ENCODE results near the gene CYP24A1. TPM values are rescaled to one million over a fixed set of nuclear protein-coding genes. Genes with fewer than 3 reads are reported as not detected.

CYP24A1 gene
- total RNA-seq, 1 donor from 2014 or later = not detected

DNA sequence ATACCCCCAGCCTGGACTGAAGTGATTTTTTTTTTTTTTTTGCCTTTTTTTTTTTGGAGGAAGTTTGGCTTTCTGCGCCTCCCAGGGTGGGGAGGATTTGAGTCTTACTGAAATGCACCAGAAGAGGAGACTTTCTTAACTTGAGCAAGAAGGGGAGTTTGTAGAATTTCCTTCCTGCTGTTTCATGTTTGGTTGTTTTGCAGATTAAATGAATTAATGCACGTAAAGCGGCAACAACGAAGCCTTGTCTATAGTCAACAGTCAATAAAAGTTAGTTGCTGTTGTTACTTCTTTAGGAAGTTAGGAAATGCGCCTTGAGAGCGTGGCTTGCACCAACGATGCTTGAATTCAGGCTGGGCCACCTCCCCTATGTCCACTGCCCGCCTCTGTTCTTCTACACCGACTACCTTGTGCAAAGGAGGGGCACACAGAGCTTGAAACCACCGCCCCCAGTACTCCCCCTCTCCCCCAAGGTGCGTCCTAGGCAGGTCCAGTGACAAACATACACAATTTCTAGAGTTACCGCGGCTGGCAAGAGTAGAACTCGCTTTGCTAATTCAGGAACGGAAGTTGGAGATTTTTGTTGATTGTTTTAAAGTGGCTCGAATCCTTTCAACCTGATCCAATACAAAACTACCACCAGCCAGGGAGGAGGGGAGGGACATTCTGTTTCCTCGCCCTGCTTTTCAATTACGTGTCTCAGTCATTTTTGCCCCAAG, 830 bp upstream of the CYP24A1 start:
- Mint-ChIP-seq H3K27ac (no peak overlapping the region), H3K36me3 (ENCODE audit: low read depth) (no peaks in the 10 kb centered on the region), H3K4me1 (peaks cover 10% of the 10 kb centered on the region), H3K9me3 (no peaks in the 10 kb centered on the region), H3K4me3 (no peak overlapping the region), H3K27me3 (peaks cover 51% of the 10 kb centered on the region)
- intact Hi-C loops (cut with micrococcal nuclease) = no loop called here
- TF ChIP-seq, protein P1, sequence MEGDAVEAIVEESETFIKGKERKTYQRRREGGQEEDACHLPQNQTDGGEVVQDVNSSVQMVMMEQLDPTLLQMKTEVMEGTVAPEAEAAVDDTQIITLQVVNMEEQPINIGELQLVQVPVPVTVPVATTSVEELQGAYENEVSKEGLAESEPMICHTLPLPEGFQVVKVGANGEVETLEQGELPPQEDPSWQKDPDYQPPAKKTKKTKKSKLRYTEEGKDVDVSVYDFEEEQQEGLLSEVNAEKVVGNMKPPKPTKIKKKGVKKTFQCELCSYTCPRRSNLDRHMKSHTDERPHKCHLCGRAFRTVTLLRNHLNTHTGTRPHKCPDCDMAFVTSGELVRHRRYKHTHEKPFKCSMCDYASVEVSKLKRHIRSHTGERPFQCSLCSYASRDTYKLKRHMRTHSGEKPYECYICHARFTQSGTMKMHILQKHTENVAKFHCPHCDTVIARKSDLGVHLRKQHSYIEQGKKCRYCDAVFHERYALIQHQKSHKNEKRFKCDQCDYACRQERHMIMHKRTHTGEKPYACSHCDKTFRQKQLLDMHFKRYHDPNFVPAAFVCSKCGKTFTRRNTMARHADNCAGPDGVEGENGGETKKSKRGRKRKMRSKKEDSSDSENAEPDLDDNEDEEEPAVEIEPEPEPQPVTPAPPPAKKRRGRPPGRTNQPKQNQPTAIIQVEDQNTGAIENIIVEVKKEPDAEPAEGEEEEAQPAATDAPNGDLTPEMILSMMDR (IDR thresholded peaks at IDR 0.05) = no peak
- POLR2A ChIA-PET = no interaction called here
- CTCF ChIA-PET = no interaction called here
- no peak for DNase-seq
- ATAC-seq (ENCODE audit: low read depth) = no peak

DNA sequence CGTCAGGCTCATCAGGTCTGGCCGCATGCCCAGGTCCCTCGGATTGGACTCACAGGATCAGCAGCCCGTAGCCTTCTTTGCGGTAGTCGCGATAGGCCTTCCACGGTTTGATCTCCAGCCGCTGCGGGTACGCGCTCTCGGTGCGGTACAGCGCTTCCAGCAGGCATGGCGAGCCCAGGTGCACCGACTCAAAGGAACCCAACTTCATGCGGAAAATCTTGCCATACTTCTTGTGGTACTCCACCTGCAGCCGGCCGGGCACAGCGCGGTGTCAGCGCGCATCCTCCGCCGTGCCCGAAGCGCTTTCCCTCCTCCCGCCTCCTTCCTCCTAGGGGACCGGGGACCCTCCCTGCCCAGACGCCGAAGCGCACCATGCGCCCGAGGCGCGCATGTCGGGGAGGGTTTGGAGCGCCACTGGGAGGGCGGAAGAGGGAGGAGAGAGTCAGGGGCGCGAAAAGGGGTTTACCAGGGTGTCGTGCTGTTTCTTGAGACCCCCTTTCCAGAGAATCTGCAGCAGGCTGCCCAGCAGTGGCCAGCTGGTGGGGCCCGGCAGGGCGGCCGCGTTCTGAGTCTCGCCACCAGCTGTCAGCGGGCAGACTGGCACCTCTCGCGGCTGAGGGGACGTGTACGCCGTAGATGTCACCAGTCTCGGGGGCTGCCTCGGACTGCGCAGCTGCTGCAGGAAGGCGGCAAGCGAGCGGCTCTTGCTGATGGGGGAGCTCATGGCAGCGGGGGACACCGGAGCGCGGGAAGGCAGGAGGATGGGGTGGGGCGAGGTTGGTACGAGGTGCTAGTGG, 732 bp downstream of the CYP24A1 start:
- no peak for ATAC-seq (ENCODE audit: low read depth)
- peaks cover 63% of the 10 kb centered on the region for H3K27me3 Mint-ChIP-seq
- H3K4me1 Mint-ChIP-seq = peaks cover 10% of the 10 kb centered on the region
- ChIA-PET CTCF (no interaction called here), POLR2A (no interaction called here)
- no peaks in the 10 kb centered on the region for H3K36me3 Mint-ChIP-seq (ENCODE audit: low read depth)
- TF ChIP-seq, protein P1 (IDR thresholded peaks at IDR 0.05) = no peak
- H3K4me3 Mint-ChIP-seq = no peak overlapping the region
- no peak overlapping the region for H3K27ac Mint-ChIP-seq
- DNase-seq = no peak
- intact Hi-C loops (cut with micrococcal nuclease) = no loop called here
- no peaks in the 10 kb centered on the region for H3K9me3 Mint-ChIP-seq

DNA sequence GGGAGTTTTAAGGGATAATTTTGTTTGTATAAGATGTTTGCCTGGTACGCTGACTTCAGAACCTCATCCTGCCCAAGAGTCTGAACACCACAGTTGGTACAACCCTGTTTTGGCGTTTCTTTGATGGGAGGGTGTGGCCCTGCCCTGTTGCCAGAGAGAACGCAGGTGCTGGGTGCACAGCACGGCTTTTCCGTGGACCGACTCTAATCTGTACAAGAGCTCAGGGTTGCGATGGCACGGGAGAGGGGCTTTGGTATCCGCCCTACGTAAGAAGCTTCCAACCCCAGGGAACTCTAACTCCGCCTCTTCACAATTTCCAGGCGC, 1.3 kb downstream of the CYP24A1 start:
- Mint-ChIP-seq H3K9me3 (no peaks in the 10 kb centered on the region), H3K4me3 (no peak overlapping the region), H3K27me3 (peaks cover 67% of the 10 kb centered on the region), H3K36me3 (ENCODE audit: low read depth) (no peaks in the 10 kb centered on the region), H3K27ac (no peak overlapping the region), H3K4me1 (peaks cover 10% of the 10 kb centered on the region)
- TF ChIP-seq, protein P1 (IDR thresholded peaks at IDR 0.05) = no peak
- intact Hi-C loops (cut with micrococcal nuclease) = no loop called here
- POLR2A ChIA-PET = no interaction called here
- ATAC-seq (ENCODE audit: low read depth) (no peak), DNase-seq (no peak)
- CTCF ChIA-PET = no interaction called here

DNA sequence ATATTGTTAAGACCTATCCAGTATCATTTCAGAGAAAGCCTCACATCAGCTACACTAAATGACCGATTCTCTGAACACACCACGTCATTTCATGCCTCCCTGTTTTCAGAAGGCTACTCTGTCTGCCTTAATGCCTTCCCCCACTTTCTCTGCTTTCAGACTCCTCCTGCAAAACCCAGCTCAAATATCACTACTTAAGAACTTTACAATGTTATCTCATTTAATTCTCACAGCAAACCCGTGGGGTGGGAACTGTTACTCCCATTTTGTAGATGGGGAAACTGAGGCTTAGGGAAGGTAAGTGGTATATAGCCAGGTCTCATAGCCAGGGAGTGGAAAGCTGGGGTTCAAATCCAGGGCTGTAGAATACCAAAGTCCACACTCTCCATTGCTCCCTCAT, 2.8 kb downstream of the CYP24A1 start:
- POLR2A ChIA-PET = no interaction called here
- intact Hi-C loops (cut with micrococcal nuclease) = no loop called here
- no peaks in the 10 kb centered on the region for H3K36me3 Mint-ChIP-seq (ENCODE audit: low read depth)
- TF ChIP-seq, protein P1 (IDR thresholded peaks at IDR 0.05) = no peak
- ATAC-seq (ENCODE audit: low read depth) (no peak), DNase-seq (no peak)
- no peak overlapping the region for H3K27ac Mint-ChIP-seq
- H3K27me3 Mint-ChIP-seq = peaks cover 57% of the 10 kb centered on the region
- no peak overlapping the region for H3K4me3 Mint-ChIP-seq
- peaks cover 10% of the 10 kb centered on the region for H3K4me1 Mint-ChIP-seq
- no peaks in the 10 kb centered on the region for H3K9me3 Mint-ChIP-seq
- CTCF ChIA-PET = no interaction called here

DNA sequence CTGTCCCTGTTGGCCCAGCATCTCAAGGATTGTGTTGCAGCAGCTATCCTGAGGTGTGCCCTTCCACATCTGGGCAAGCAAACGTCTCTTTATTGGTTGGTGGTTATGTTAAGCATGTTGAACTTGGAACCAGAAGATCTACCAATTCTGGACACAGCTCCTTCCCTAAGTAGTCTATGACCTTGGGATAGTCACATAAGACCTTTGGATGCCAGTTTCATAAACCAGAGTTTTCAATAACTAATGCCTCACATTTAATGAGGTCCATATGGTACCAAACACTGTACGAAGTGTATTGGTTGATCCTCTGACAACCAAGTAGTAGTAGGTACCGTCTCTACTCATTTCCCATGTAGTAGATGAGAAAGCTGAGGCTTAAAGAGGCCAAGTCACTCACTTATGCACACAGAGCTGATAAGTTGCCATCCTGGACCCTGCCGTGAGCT, 3.7 kb downstream of the CYP24A1 start:
- POLR2A ChIA-PET = no interaction called here
- ATAC-seq (ENCODE audit: low read depth) (no peak), DNase-seq (no peak)
- Mint-ChIP-seq H3K4me3 (no peak overlapping the region), H3K27ac (no peak overlapping the region), H3K4me1 (peaks cover 10% of the 10 kb centered on the region), H3K36me3 (ENCODE audit: low read depth) (no peaks in the 10 kb centered on the region), H3K27me3 (peaks cover 55% of the 10 kb centered on the region), H3K9me3 (no peaks in the 10 kb centered on the region)
- TF ChIP-seq, protein P1 (IDR thresholded peaks at IDR 0.05) = no peak
- intact Hi-C loops (cut with micrococcal nuclease) = no loop called here
- CTCF ChIA-PET = no interaction called here

Data from activated B cell treated with CpG ODN at 0.5 μM for 24 hours (primary cell).